ENCODE data around the gene GALNT9. TPM values are rescaled to one million over a fixed set of nuclear protein-coding genes. Genes with fewer than 3 reads are reported as not detected.

GALNT9 gene
- total RNA-seq, 1 experiment from 2014 or later, result 0.44 TPM

DNA sequence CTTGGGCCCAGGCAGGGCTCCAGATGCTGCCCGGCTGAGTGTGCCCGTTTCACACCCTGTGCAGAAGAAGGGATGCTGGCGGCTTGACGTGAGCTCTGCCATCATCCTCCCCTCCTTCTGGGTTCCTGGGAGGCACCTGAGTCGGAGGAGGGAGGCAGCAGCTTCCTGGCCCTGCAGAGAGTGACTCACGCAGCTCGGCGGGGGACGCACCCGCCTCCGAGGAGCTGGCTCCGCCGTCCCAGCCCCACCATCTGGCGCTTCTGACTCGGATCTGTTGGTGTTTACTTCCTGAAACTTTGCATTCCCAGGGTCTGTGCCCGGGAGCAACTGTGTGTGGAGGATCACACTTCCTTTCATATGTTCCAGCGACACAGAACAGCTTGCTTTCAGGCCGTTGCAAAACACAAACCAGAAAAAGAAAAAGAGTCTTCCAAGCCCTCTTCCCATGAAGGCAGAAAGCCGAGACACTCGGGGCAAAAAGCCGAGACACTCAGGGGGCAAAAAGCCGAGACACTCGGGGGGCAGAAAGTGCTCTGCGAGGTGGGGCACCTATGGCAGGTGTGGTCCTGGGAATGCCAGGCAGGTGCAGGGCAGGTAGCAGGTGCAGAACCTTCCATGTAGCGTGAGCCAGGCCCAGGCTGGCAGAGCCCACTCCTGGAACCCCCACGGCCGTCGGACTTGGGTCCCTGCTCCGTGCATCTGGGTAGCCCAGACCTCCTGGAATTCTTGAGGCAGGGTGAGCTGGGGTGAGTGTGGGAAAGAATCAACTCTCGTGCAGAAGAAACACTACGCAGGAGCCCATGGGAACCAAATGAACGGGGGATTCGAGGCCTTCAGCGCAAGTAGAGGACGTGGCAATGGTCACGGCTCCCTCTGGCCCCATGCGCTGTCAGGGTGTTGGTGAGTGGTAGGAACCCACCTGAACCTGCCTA lies 27.6 kb upstream of the GALNT9 start:
- Histone ChIP-seq H3K4me2 (ENCODE audit: low read length) (peak overlapping the region; percentile 77), H4K20me1 (ENCODE audit: low read length) (no peaks in the 10 kb centered on the region), H3K27me3 (ENCODE audit: low read length) (peaks cover 31% of the 10 kb centered on the region), H3K9me2 (replicated peaks; ENCODE audit: low read length) (no peaks in the 10 kb centered on the region), H3K4me1 (ENCODE audit: insufficient read depth, low read length) (peaks cover 5% of the 10 kb centered on the region), H3F3A (ENCODE audit: low read length, unreplicated experiment) (no peaks in the 10 kb centered on the region), H3K27ac (ENCODE audit: low read length) (no peak overlapping the region), H3K9me3 (ENCODE audit: low read length) (no peaks in the 10 kb centered on the region), H3K4me3 (ENCODE audit: low read length) (peak overlapping the region; percentile 37), H3K36me3 (ENCODE audit: low read depth, low read length) (no peaks in the 10 kb centered on the region), H3K9ac (ENCODE audit: low read length) (no peak overlapping the region), H3K79me2 (ENCODE audit: low read length) (no peaks in the 10 kb centered on the region), H2AFZ (ENCODE audit: low read length) (peak overlapping the region; percentile 80)
- no TSS peak for BruUV-seq (replicated peaks)
- peak; percentile 100 for ATAC-seq
- intact Hi-C loops (cut with micrococcal nuclease), result no loop called here
- POLR2A ChIA-PET (ENCODE audit: unreplicated experiment), result no interaction called here
- TF ChIP-seq EZH2phosphoT487 (IDR thresholded peaks at IDR 0.05; ENCODE audit: borderline replicate concordance, low read length), result no peak
- CTCF ChIA-PET, result interaction anchor here (0.8 kb wide), 1 partner anchor 57 kb away, joined by 4 read pairs; no protein-coding TSS in a partner anchor
- peak; percentile 85 for DNase-seq

DNA sequence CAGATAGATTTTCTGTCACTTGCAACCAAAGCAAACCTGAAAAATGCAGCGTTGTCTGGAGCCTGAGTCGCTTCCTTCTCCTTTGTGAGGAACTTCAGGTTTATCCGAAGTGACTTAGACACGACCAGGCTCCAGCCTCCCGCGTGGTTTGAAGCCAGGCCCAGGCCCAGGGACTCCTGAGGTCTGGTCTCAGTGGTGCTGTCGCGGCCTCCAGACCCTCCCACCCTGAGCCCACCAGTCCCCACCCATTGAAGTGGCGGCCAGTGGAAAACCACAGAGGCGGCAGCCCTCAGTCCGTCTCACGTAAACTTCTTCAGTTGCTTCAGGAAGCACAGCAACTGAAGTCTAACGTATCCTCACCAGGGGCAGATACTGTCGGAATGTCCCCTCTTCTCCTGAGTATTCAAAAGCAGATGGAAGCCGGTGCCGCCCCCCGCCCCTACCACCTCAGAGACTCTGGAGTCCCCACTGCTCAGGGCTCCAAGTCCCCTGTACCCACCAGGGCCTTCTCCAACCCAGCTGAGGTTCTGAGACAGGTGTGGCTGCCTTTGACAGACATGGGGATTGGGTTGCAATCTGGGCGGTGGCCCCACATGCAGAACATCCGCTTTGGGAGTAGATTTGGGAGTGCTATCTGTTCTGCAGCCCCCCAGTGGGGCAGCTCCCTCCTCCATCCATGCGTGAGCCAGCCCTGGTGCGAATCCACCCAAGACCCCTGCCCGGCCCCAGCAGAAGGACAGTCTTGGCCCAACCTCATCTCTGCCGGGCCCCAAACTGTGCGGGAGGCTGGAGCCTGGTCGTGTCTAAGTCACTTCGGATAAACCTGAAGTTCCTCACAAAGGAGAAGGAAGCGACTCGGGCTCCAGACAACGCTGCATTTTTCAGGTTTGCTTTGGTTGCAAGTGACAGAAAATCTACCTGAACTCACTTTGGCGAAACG lies 26.6 kb upstream of the GALNT9 start:
- Histone ChIP-seq H3K9me2 (replicated peaks; ENCODE audit: low read length) (no peaks in the 10 kb centered on the region), H3K4me2 (ENCODE audit: low read length) (peak overlapping the region; percentile 77), H2AFZ (ENCODE audit: low read length) (no peak overlapping the region; the same call in 1 of the 2 replicates), H3F3A (ENCODE audit: low read length, unreplicated experiment) (no peaks in the 10 kb centered on the region), H3K4me1 (ENCODE audit: insufficient read depth, low read length) (peaks cover 5% of the 10 kb centered on the region), H4K20me1 (ENCODE audit: low read length) (no peaks in the 10 kb centered on the region), H3K79me2 (ENCODE audit: low read length) (no peaks in the 10 kb centered on the region), H3K27me3 (ENCODE audit: low read length) (peaks cover 40% of the 10 kb centered on the region), H3K9me3 (ENCODE audit: low read length) (no peaks in the 10 kb centered on the region), H3K9ac (ENCODE audit: low read length) (no peak overlapping the region), H3K27ac (ENCODE audit: low read length) (no peak overlapping the region), H3K36me3 (ENCODE audit: low read depth, low read length) (no peaks in the 10 kb centered on the region), H3K4me3 (ENCODE audit: low read length) (no peak overlapping the region)
- CTCF ChIA-PET, result interaction anchor here (0.8 kb wide), 1 partner anchor 58 kb away, joined by 4 read pairs; no protein-coding TSS in a partner anchor
- intact Hi-C loops (cut with micrococcal nuclease), result no loop called here
- BruUV-seq (replicated peaks), result no TSS peak
- no peak for DNase-seq
- POLR2A ChIA-PET (ENCODE audit: unreplicated experiment), result no interaction called here
- TF ChIP-seq EZH2phosphoT487 (IDR thresholded peaks at IDR 0.05; ENCODE audit: borderline replicate concordance, low read length) (no peak), EZH2 (IDR thresholded peaks at IDR 0.05; ENCODE audit: low read length, unreplicated experiment) (no peak)
- TF ChIP-seq, protein P1, sequence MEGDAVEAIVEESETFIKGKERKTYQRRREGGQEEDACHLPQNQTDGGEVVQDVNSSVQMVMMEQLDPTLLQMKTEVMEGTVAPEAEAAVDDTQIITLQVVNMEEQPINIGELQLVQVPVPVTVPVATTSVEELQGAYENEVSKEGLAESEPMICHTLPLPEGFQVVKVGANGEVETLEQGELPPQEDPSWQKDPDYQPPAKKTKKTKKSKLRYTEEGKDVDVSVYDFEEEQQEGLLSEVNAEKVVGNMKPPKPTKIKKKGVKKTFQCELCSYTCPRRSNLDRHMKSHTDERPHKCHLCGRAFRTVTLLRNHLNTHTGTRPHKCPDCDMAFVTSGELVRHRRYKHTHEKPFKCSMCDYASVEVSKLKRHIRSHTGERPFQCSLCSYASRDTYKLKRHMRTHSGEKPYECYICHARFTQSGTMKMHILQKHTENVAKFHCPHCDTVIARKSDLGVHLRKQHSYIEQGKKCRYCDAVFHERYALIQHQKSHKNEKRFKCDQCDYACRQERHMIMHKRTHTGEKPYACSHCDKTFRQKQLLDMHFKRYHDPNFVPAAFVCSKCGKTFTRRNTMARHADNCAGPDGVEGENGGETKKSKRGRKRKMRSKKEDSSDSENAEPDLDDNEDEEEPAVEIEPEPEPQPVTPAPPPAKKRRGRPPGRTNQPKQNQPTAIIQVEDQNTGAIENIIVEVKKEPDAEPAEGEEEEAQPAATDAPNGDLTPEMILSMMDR (conservative IDR thresholded peaks at IDR 0.05; ENCODE audit: low read depth, low read length), result no peak
- ATAC-seq, result no peak

DNA sequence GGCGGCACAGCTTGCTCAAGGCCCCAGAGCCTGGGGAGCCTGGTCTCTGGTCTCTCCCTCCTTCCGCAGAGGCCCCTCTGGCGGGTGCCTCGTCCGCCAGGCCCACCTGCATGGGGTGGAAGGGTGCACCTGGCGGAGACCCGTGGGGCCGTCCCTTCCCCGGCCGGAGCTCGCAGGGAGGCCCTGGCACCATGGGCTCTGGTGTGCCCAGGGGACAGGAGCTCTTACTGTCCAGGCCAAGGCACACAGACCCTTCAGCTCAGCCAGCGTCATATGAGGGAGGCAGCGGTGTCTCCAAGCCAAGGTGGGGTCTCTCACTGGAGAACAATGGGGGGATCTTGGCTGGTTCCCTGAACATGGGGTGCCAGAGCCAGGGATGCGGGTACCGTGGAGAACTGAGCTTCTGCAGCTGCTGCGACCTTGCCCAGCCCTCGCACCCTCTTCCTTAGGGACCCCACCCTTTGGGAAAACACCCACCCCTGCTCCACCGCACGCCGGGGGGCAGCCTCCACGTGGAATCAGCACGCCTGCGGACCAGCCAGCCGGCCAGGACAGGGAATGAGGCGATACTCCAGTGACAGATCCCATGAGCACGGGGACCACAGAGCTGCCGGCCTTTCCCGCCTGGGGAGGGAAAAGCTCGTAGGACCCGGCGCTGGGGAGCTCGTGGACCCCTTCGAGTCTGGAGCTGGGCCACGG lies 25.7 kb upstream of the GALNT9 start:
- intact Hi-C loops (cut with micrococcal nuclease), result no loop called here
- BruUV-seq (replicated peaks), result no TSS peak
- Histone ChIP-seq H3K27me3 (ENCODE audit: low read length) (peaks cover 45% of the 10 kb centered on the region), H3F3A (ENCODE audit: low read length, unreplicated experiment) (no peaks in the 10 kb centered on the region), H3K9me2 (replicated peaks; ENCODE audit: low read length) (no peaks in the 10 kb centered on the region), H3K4me2 (ENCODE audit: low read length) (no peak overlapping the region), H3K9ac (ENCODE audit: low read length) (no peak overlapping the region), H3K79me2 (ENCODE audit: low read length) (no peaks in the 10 kb centered on the region), H3K4me1 (ENCODE audit: insufficient read depth, low read length) (peaks cover 5% of the 10 kb centered on the region), H2AFZ (ENCODE audit: low read length) (no peak overlapping the region), H3K9me3 (ENCODE audit: low read length) (no peaks in the 10 kb centered on the region), H3K27ac (ENCODE audit: low read length) (no peak overlapping the region), H3K36me3 (ENCODE audit: low read depth, low read length) (no peaks in the 10 kb centered on the region), H4K20me1 (ENCODE audit: low read length) (no peaks in the 10 kb centered on the region), H3K4me3 (ENCODE audit: low read length) (no peak overlapping the region)
- DNase-seq (no peak), ATAC-seq (no peak)
- ChIA-PET POLR2A (ENCODE audit: unreplicated experiment) (no interaction called here), CTCF (no interaction called here)
- no peak for TF ChIP-seq EZH2phosphoT487 (IDR thresholded peaks at IDR 0.05; ENCODE audit: borderline replicate concordance, low read length)
